ENCODE data around the gene CPVL. TPM values are rescaled to one million over a fixed set of nuclear protein-coding genes. Genes with fewer than 3 reads are reported as not detected.

Gene CPVL
- total and polyA plus RNA-seq, 2 experiments from 2014 or later: 31.9 to 37.8 TPM

DNA sequence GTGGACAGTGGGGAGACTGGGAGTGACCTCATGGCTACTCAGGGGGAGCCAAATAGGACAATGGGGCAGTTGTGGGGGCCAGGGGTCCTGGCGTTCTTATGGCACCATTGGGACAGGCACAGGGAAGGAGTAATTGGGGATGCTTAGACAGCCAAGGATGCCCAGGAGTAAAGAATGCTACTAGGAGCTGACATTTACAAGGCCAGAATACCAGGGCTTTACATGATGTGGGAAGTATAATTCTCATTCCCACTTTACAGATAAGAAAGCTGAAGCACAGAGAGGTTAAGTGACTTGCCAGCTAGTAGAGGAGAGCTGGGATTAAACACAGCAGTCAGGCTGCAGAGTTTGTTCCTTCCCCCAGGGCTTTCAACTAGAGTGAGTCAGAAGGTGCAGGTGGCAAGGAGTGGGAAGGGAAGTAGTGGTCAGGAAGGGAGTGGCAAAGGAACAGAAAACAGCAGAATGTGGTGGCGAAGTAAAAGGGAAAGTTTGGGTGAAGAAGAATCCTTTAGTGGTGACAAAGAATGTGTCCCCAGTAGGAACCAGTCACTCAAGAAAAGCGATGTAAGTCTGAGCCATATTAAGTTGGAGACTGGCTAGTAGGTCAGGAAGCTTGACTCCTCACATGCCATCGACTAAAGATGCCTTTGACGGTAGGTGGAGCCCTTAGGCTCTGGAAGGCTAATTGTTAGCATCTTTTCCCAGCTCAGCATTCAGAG lies 32.8 kb downstream of the CPVL start:
- no peak overlapping the region for H3K27ac Mint-ChIP-seq
- Histone ChIP-seq H3K4me3 (no peak overlapping the region), H3K4me1 (ENCODE audit: insufficient read depth) (peaks cover 9% of the 10 kb centered on the region; the same call in 1 of the 2 replicates), H3K4me2 (no peak overlapping the region), H4K20me1 (replicated peaks; ENCODE audit: insufficient read depth) (no peaks in the 10 kb centered on the region), H3K36me3 (ENCODE audit: insufficient read depth) (0 out of 2 replicates have a peak, but pooled peaks cover 3% of the 10 kb centered on the region), H3F3A (replicated peaks; ENCODE audit: low read depth) (no peaks in the 10 kb centered on the region), H3K9me2 (ENCODE audit: insufficient read depth) (no peaks in the 10 kb centered on the region), H3K27ac (ENCODE audit: low read depth) (no peak overlapping the region), H3K27me3 (ENCODE audit: insufficient read depth) (no peaks in the 10 kb centered on the region), H2AFZ (no peak overlapping the region), H3K79me2 (replicated peaks; ENCODE audit: insufficient read depth) (no peaks in the 10 kb centered on the region)
- DNase-seq (ENCODE audit: low spot score) (peak; percentile 75), ATAC-seq (peak; percentile 89)
- H3K4me1 Mint-ChIP-seq: peaks cover 24% of the 10 kb centered on the region
- peaks cover 3% of the 10 kb centered on the region for H3K9me3 Mint-ChIP-seq
- H3K27me3 Mint-ChIP-seq (ENCODE audit: insufficient read depth, low read depth, poor library complexity): peaks cover 4% of the 10 kb centered on the region
- H3K36me3 Mint-ChIP-seq (ENCODE audit: low read depth): peaks cover 10% of the 10 kb centered on the region
- TF ChIP-seq, protein P1, sequence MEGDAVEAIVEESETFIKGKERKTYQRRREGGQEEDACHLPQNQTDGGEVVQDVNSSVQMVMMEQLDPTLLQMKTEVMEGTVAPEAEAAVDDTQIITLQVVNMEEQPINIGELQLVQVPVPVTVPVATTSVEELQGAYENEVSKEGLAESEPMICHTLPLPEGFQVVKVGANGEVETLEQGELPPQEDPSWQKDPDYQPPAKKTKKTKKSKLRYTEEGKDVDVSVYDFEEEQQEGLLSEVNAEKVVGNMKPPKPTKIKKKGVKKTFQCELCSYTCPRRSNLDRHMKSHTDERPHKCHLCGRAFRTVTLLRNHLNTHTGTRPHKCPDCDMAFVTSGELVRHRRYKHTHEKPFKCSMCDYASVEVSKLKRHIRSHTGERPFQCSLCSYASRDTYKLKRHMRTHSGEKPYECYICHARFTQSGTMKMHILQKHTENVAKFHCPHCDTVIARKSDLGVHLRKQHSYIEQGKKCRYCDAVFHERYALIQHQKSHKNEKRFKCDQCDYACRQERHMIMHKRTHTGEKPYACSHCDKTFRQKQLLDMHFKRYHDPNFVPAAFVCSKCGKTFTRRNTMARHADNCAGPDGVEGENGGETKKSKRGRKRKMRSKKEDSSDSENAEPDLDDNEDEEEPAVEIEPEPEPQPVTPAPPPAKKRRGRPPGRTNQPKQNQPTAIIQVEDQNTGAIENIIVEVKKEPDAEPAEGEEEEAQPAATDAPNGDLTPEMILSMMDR (conservative IDR thresholded peaks at IDR 0.05; ENCODE audit: low read depth in 2 of 2): peak; percentile 59 to 88
- no peak for TF ChIP-seq ZNF114 (CRISPR knock-in tag; IDR thresholded peaks at IDR 0.05)
- no peak overlapping the region for H3K4me3 Mint-ChIP-seq

DNA sequence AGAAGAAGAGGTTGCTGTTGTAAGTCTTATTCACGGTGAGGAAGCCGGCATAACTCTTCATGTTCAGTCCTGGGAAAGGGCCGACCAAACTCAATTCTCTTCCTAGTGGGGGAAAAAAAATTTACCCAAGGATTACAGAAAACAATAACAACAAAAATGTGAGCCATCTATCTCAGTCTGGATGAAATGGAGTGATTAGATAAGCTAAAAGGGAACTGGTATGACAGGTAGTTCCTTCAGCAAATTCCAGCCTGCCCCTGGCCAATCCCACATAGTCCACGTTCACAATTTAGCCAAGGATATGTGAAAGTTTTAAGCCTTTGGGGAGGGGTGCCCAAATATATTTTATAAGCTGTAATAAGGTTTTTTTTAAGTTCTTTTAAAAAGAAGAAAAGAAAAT lies 33.6 kb downstream of the CPVL start:
- Histone ChIP-seq H3K9me2 (ENCODE audit: insufficient read depth) (no peaks in the 10 kb centered on the region), H3K4me3 (no peak overlapping the region), H3K27me3 (ENCODE audit: insufficient read depth) (no peaks in the 10 kb centered on the region), H3K4me2 (no peak overlapping the region), H3K27ac (ENCODE audit: low read depth) (no peak overlapping the region), H4K20me1 (replicated peaks; ENCODE audit: insufficient read depth) (no peaks in the 10 kb centered on the region), H3K4me1 (ENCODE audit: insufficient read depth) (peaks cover 9% of the 10 kb centered on the region; the same call in 1 of the 2 replicates), H3K36me3 (ENCODE audit: insufficient read depth) (0 out of 2 replicates have a peak, but pooled peaks cover 3% of the 10 kb centered on the region), H3F3A (replicated peaks; ENCODE audit: low read depth) (no peaks in the 10 kb centered on the region), H3K79me2 (replicated peaks; ENCODE audit: insufficient read depth) (no peaks in the 10 kb centered on the region), H2AFZ (no peak overlapping the region)
- ATAC-seq (no peak), DNase-seq (ENCODE audit: low spot score) (no peak)
- no peak overlapping the region for H3K27ac Mint-ChIP-seq
- peaks cover 10% of the 10 kb centered on the region for H3K36me3 Mint-ChIP-seq (ENCODE audit: low read depth)
- H3K4me3 Mint-ChIP-seq: no peak overlapping the region
- H3K9me3 Mint-ChIP-seq: peaks cover 3% of the 10 kb centered on the region
- H3K27me3 Mint-ChIP-seq (ENCODE audit: insufficient read depth, low read depth, poor library complexity): peaks cover 4% of the 10 kb centered on the region
- peaks cover 24% of the 10 kb centered on the region for H3K4me1 Mint-ChIP-seq
- TF ChIP-seq, protein P1 (conservative IDR thresholded peaks at IDR 0.05; ENCODE audit: low read depth in 2 of 2): no peak
- TF ChIP-seq JUNB (IDR thresholded peaks at IDR 0.05; ENCODE audit: unreplicated experiment): no peak
- TF ChIP-seq POLR2AphosphoS5 (IDR thresholded peaks at IDR 0.05; ENCODE audit: low read depth): no peak
- no peak for TF ChIP-seq EZH2phosphoT487 (IDR thresholded peaks at IDR 0.05; ENCODE audit: unreplicated experiment)
- no peak for TF ChIP-seq NANOG (IDR thresholded peaks at IDR 0.05; ENCODE audit: borderline replicate concordance)
- TF ChIP-seq REST (IDR thresholded peaks at IDR 0.05; ENCODE audit: unreplicated experiment): no peak
